OCI-LY3 (cell line): ENCODE data around the gene ZNF653.
A peak's percentile ranks its signal among the peaks of the same experiment; 100 is the strongest.

ENCODE experiments used
- H2AFZ ChIP-seq: fragments of 200-600, 300-600 bp; shearing (Covaris generic); 2 replicates; pipeline ENCODE4 v1.6.0; 2014; ENCODE audit warnings: antibody characterized with exemption, low read depth, low read length
- H3K27ac ChIP-seq: fragments of 200-600, 300-600 bp; sonication (generic); 2 replicates; pipeline ENCODE4 v1.5.1; 2014; ENCODE audit warnings: mild to moderate bottlenecking, low read length, moderate library complexity, mixed read lengths
- H3K27me3 ChIP-seq: fragments of 200-600, 300-600 bp; sonication (generic); 2 replicates; pipeline ENCODE4 v1.6.1; 2014; ENCODE audit warnings: low read depth, low read length, mixed read lengths
- H3K36me3 ChIP-seq: fragments of 200-600, 300-600 bp; sonication (generic); replicated peaks from 2 replicates; pipeline ENCODE3; 2014; ENCODE audit warnings: low read depth, low read length, mixed read lengths
- H3K4me1 ChIP-seq: fragments of 300-600, 200-600 bp; sonication (generic); 2 replicates; pipeline ENCODE4 v1.6.1; 2014; ENCODE audit warnings: low read length, mixed read lengths
- H3K4me2 ChIP-seq: fragments of 200-600, 300-600 bp; sonication (generic); 2 replicates; pipeline ENCODE4 v1.6.1; 2014; ENCODE audit warnings: low read length, mixed read lengths
- H3K4me3 ChIP-seq: fragments of 300-600, 200-600 bp; sonication (generic); 2 replicates; pipeline ENCODE4 v1.5.1; 2014; ENCODE audit warnings: antibody characterized with exemption, mild to moderate bottlenecking, low read length, moderate library complexity
- H3K79me2 ChIP-seq: fragments of 300-600, 200-600 bp; shearing (Covaris generic); 2 replicates; pipeline ENCODE4 v1.6.1; 2014; ENCODE audit warnings: mild to moderate bottlenecking, low read length, mixed read lengths
- H3K9ac ChIP-seq: fragments of 300-600, 200-600 bp; shearing (Covaris generic); 2 replicates; pipeline ENCODE4 v1.6.0; 2014; ENCODE audit warnings: mild to moderate bottlenecking, low read length, moderate library complexity
- H3K9me3 ChIP-seq: fragments of 200-600, 300-600 bp; shearing (Covaris generic); 2 replicates; pipeline ENCODE4 v1.6.1; 2014; ENCODE audit warnings: low read length, mixed read lengths; ENCODE audit not compliant: insufficient read depth
- H4K20me1 ChIP-seq: fragments of 200-600, 300-600 bp; sonication (generic); 2 replicates; pipeline ENCODE4 v1.6.1; 2016; ENCODE audit warnings: low read length, mixed read lengths; ENCODE audit not compliant: insufficient read depth
- CTCF ChIP-seq: fragments of 200-600, 300-600 bp; sonication (generic); IDR thresholded peaks from 2 replicates; pipeline ENCODE4 v1.5.1; 2014; ENCODE audit warnings: antibody characterized with exemption, low read length, low read depth
- EZH2phosphoT487 ChIP-seq: fragments of 200-600 bp; shearing (Covaris generic); IDR thresholded peaks from 2 replicates; pipeline ENCODE4 v1.6.1; 2018; ENCODE audit warnings: antibody characterized with exemption, mixed run types, low read depth

Gene ZNF653

GRCh38 chr19:11486661-11487503 is 18.8 kb downstream of the ZNF653 start:
- TF ChIP-seq EZH2phosphoT487: no peak
- no peak for TF ChIP-seq CTCF
- no peaks in the 10 kb centered on the region for H3K27me3 ChIP-seq
- no peak overlapping the region for H3K27ac ChIP-seq
- H3K4me1 ChIP-seq: peaks cover 10% of the 10 kb centered on the region
- H2AFZ ChIP-seq: no peak overlapping the region
- peaks cover 8% of the 10 kb centered on the region for H3K36me3 ChIP-seq
- no peaks in the 10 kb centered on the region for H4K20me1 ChIP-seq
- no peak overlapping the region for H3K4me3 ChIP-seq
- H3K79me2 ChIP-seq: no peaks in the 10 kb centered on the region
- H3K9ac ChIP-seq: no peak overlapping the region
- H3K9me3 ChIP-seq: no peaks in the 10 kb centered on the region
- H3K4me2 ChIP-seq: no peak overlapping the region

GRCh38 chr19:11485245-11485837 is 20.3 kb downstream of the ZNF653 start:
- Histone ChIP-seq H3K4me2 (no peak overlapping the region), H3K79me2 (no peaks in the 10 kb centered on the region)

GRCh38 chr19:11483366-11484111 is 22.1 kb downstream of the ZNF653 start:
- H3K79me2 ChIP-seq: no peaks in the 10 kb centered on the region
- H2AFZ ChIP-seq: no peak overlapping the region
- peak overlapping the region; percentile 67 for H3K4me2 ChIP-seq
- H3K4me3 ChIP-seq: peak overlapping the region; percentile 64; the same call in 1 of the 2 replicates
- H3K36me3 ChIP-seq: no peaks in the 10 kb centered on the region
- H4K20me1 ChIP-seq: no peaks in the 10 kb centered on the region
- TF ChIP-seq CTCF (no peak), EZH2phosphoT487 (no peak)
- H3K9ac ChIP-seq: peak overlapping the region; percentile 24; the same call in 1 of the 2 replicates
- H3K27ac ChIP-seq: no peak overlapping the region
- H3K27me3 ChIP-seq: no peaks in the 10 kb centered on the region
- H3K9me3 ChIP-seq: no peaks in the 10 kb centered on the region
- H3K4me1 ChIP-seq: peaks cover 24% of the 10 kb centered on the region

More at GRCh38 chr19:11485245-11485837, 20.3 kb downstream of the ZNF653 start:
- TF ChIP-seq CTCF (no peak), EZH2phosphoT487 (no peak)
- Histone ChIP-seq H3K27me3 (no peaks in the 10 kb centered on the region), H3K4me3 (no peak overlapping the region), H4K20me1 (no peaks in the 10 kb centered on the region), H3K36me3 (peaks cover 5% of the 10 kb centered on the region), H3K9ac (no peak overlapping the region), H3K4me1 (peaks cover 16% of the 10 kb centered on the region), H2AFZ (no peak overlapping the region), H3K27ac (no peak overlapping the region), H3K9me3 (no peaks in the 10 kb centered on the region)
